Omental fat pad (tissue), 4 donors: ENCODE data around the gene CUL9. TPM values are rescaled to one million over a fixed set of nuclear protein-coding genes. Genes with fewer than 3 reads are reported as not detected.

Experiments
- ATAC-seq: fragments of 150-250 bp; one replicate; pipeline ENCODE4 v1.9.1; 2016; ENCODE audit warnings: mild to moderate bottlenecking, moderate library complexity; ENCODE audit not compliant: low FRiP score
- DNase-seq: peaks from one replicate; pipeline ENCODE4 v3.0.0-alpha.2; 2019; ENCODE audit warnings: low spot score
- total RNA-seq, 4 donors: library from RNA; depleted of rRNA; stranded (reverse); fragments of >200 nt; gene quantifications; one replicate each; pipeline ENCODE4 v1.1.0, GENCODE V29; 2016
- TF ChIP-seq, protein P1 (sequence below), 3 donors: fragments of 450-650 bp; IDR thresholded peaks; one replicate each; pipeline ENCODE4 v1.5.1; 2016 to 2017; ENCODE audit warnings: antibody characterized with exemption in 3 of 3, mild to moderate bottlenecking in 3 of 3, moderate library complexity in 2 of 3

CUL9 gene
- total RNA-seq, 4 donors from 2014 or later: 24.6 to 41.6 (median 28.7) TPM

DNA sequence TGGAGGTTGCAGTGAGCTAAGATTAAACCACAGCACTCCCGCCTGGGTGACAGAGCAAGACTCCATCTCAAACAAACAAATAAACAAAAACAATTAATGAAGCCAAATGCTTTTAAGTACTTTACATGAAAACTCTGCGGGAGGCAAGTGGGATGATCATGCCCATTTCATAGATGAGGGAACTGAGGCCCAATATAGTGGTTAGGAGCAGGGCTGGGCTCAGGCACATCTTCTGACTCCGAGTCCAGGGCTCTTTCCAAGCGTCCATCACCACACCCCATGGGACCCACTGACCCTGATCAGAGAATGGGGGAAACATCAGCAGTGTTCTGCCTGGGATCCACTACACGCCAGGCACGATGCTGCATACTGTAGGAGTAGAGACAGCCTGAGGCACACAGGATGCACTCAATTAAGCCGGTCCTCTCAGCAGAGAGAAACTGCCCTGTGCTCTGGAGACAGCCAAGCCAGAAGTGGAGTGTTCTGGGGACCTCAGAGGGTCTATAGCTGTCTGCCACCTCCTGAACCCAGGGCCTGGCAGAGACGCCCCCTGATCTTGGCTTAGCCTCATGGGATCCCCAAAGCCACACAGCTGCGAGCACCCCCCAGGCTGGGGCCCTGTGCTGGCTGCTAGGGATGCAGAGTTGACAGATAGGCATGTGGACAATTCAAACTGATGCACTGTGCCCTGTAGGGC, 74.8 kb downstream of the CUL9 start:
- TF ChIP-seq, protein P1, sequence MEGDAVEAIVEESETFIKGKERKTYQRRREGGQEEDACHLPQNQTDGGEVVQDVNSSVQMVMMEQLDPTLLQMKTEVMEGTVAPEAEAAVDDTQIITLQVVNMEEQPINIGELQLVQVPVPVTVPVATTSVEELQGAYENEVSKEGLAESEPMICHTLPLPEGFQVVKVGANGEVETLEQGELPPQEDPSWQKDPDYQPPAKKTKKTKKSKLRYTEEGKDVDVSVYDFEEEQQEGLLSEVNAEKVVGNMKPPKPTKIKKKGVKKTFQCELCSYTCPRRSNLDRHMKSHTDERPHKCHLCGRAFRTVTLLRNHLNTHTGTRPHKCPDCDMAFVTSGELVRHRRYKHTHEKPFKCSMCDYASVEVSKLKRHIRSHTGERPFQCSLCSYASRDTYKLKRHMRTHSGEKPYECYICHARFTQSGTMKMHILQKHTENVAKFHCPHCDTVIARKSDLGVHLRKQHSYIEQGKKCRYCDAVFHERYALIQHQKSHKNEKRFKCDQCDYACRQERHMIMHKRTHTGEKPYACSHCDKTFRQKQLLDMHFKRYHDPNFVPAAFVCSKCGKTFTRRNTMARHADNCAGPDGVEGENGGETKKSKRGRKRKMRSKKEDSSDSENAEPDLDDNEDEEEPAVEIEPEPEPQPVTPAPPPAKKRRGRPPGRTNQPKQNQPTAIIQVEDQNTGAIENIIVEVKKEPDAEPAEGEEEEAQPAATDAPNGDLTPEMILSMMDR (IDR thresholded peaks at IDR 0.05): no peak
- ATAC-seq: no peak
- no peak for DNase-seq

DNA sequence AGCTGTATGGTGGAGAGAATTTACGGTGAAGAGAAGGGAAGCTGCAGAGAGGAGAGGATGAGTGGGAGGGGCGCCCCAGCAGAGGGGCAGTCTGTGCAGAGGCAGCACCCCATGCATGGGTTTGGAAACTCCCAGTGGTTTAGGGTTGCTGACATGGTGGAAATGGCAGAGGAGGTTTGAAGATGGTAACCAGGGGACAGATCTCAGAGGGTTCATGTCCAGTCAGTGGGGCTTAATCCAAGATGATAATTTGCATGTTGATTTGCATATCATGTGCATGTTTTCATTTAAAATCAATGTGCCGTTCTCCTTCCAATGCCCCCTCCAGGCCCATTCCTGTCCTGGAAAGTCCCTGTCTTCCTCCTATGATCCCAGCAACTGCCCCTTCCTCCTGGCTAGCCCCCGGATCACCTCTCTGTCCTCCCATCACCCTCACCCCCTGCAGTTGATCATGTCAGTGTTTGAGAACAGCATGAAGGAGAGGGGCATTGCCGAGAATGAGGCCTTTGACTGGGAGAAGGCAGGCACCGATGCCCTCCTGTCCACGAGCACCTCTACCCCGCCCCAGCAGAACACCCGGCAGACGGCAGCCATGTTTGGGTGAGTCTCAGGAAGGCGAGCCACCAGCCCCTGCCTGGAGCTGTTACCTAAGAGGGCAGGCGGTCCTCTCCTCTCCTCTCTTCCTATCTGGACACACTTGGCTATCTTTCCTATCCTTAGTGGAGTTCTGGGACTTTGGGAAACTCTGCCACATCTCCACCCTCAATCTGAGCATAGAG, 75.6 kb downstream of the CUL9 start:
- TF ChIP-seq, protein P1 (IDR thresholded peaks at IDR 0.05): no peak
- ATAC-seq: no peak
- DNase-seq: no peak

DNA sequence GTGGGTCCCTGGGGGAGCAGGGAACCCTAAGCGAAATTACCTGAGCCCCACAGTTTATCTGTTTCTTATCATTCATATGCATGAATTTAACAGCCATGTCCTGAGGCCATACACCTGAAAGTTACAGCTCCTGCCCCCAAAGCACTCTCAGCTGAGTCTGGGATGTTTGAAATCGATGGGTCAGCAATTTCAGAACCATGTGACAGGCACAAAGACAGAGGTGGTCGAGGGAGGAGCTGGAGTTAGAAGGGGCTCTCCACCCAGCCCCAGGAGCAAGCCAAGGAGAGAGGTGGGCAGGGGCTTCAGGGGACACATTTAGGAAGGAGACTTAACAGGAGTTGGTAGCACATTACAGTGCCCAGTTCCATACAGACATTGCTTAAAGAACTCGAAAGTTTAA, 76.2 kb downstream of the CUL9 start:
- TF ChIP-seq, protein P1 (IDR thresholded peaks at IDR 0.05): no peak
- ATAC-seq (no peak), DNase-seq (no peak)

DNA sequence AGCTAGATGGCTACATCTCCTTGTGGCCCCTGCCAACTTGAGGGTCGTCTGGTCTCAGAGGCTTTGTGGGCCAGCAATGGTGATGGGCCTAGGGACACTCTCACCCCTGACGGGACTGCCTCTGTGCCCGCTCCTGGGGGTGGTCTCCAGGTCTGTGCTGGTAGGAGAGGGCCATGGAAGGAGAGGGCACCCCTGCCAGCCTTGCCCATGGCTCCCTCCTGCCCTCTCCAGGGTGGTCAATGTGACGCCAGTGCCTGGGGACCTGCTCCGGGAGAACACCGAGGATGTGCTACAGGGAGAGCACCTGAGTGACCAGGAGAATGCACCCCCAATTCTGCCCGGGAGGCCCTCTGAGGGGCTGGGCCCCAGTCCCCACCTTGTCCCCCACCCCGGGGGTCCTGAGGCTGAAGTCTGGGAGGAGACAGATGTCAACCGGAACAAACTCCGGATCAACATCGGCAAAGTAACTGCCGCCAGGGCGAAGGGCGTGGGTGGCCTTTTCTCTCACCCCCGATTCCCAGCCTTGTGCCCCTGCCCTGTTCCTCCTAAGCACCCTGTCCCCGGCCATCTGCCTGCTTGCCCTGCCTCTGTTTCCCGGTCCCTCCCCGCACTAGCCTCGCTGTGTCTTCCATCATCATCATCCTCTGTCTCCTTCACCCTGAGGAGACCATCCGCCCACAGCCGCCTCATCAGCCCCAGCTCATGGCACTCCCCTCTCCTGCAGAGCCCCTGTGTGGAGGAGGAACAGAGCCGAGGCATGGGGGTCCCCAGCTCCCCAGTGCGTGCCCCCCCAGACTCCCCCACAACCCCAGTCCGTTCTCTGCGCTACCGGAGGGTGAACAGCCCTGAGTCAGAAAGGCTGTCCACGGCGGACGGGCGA, 77.1 kb downstream of the CUL9 start:
- TF ChIP-seq, protein P1 (IDR thresholded peaks at IDR 0.05): no peak
- DNase-seq: no peak
- no peak for ATAC-seq

DNA sequence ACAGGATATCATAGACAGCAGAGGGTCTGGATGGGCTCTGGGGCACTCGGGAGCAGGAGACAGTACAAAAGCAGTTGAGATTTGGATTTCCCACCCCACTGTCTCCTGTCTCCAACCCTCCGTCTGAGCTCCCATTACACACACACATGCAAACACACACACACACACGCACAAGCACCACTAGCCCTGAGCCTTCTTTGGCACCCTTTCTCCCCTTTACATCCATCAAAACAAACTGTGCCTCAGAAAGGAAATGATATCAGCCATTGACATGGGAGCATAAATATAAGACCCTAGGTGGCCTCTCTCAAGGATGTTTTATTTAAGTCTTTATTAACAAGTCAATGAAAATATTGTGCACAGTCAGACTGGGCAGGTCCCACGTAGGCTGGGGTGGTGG, 78.8 kb downstream of the CUL9 start:
- no peak for DNase-seq
- no peak for ATAC-seq
- TF ChIP-seq, protein P1 (IDR thresholded peaks at IDR 0.05): no peak

DNA sequence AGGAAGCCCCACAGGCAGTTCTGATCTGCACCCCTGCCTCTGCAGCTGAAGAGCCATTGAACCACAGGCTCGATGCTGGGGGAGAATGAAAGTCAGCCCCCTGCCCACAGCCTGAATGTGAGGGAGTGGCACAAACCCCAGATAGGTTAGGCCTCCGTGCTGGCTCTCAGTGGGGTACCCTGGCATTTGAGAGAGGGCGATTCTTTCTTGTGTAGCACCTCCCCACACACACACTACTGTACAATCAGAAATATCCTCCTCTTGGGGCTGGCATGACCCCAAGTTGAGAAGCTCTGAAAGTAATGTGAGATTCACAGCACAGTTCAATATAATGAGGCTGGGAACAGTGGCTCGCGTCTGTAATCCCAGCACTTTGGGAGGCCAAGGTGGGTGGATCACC, 79.2 kb downstream of the CUL9 start:
- DNase-seq: no peak
- TF ChIP-seq, protein P1 (IDR thresholded peaks at IDR 0.05): no peak

More for the DNA sequence above, 79.2 kb downstream of the CUL9 start:
- ATAC-seq: no peak
